CD4-positive, alpha-beta T cell treated with Interleukin-21 for 1 hour (primary cell): ENCODE results near the gene ADCY10.
"Not testable (repeated sequence)": the region's sequence is repeated elsewhere in the genome, so short reads cannot be mapped to it uniquely, and the experiment has no call there.

Experiments
- DNase-seq: peaks from one replicate; pipeline ENCODE4 v3.0.0-alpha.2; 2020

The ADCY10 gene

GRCh38 chr1:167924543-167925231 is 10.8 kb upstream of the ADCY10 start:
- DNase-seq, result no peak

GRCh38 chr1:167924102-167924501 is 10.2 kb upstream of the ADCY10 start:
- no peak for DNase-seq

- DNase-seq, result no peak
Observed at GRCh38 chr1:167923324-167924056, 9.6 kb upstream of the ADCY10 start.

GRCh38 chr1:167922611-167923074 is 8.7 kb upstream of the ADCY10 start:
- no peak for DNase-seq

- no peak for DNase-seq
Observed at GRCh38 chr1:167922023-167922422, 8.1 kb upstream of the ADCY10 start.

GRCh38 chr1:167916766-167917511 is 3.0 kb upstream of the ADCY10 start:
- DNase-seq, result no peak

- DNase-seq, result no peak
Observed at GRCh38 chr1:167915569-167915968, 1.6 kb upstream of the ADCY10 start.

- DNase-seq, result no peak
Observed at GRCh38 chr1:167912294-167912693, 1.6 kb downstream of the ADCY10 start.

- DNase-seq, result no peak
Observed at GRCh38 chr1:167911413-167911812, 2.5 kb downstream of the ADCY10 start.

GRCh38 chr1:167910530-167910929 is 3.4 kb downstream of the ADCY10 start:
- no peak for DNase-seq

- no peak for DNase-seq
Observed at GRCh38 chr1:167909691-167910180, 4.2 kb downstream of the ADCY10 start.

GRCh38 chr1:167905671-167906070 is 8.3 kb downstream of the ADCY10 start:
- DNase-seq, result no peak

- DNase-seq, result no peak
Observed at GRCh38 chr1:167905182-167905581, 8.8 kb downstream of the ADCY10 start.

GRCh38 chr1:167904652-167905130 is 9.2 kb downstream of the ADCY10 start:
- no peak for DNase-seq

GRCh38 chr1:167900907-167901306 is 13.0 kb downstream of the ADCY10 start:
- no peak for DNase-seq

GRCh38 chr1:167899253-167899681 is 14.7 kb downstream of the ADCY10 start:
- DNase-seq, result no peak

GRCh38 chr1:167898578-167899222 is 15.2 kb downstream of the ADCY10 start:
- no peak for DNase-seq

- no peak for DNase-seq
Observed at GRCh38 chr1:167893798-167894197, 20.1 kb downstream of the ADCY10 start.

- DNase-seq, result no peak
Observed at GRCh38 chr1:167890400-167890799, 23.5 kb downstream of the ADCY10 start.

GRCh38 chr1:167887187-167887586 is 26.7 kb downstream of the ADCY10 start:
- DNase-seq, result not testable (repeated sequence)

- DNase-seq, result no peak
Observed at GRCh38 chr1:167882376-167882775, 31.6 kb downstream of the ADCY10 start.

- DNase-seq, result no peak
Observed at GRCh38 chr1:167881786-167882185, 32.1 kb downstream of the ADCY10 start.

GRCh38 chr1:167881069-167881468 is 32.9 kb downstream of the ADCY10 start:
- DNase-seq, result no peak
